ENCODE data around the gene ZNF341. TPM values are rescaled to one million over a fixed set of nuclear protein-coding genes. Genes with fewer than 3 reads are reported as not detected.

ZNF341 gene
- polyA plus RNA-seq, 1 donor = 3.3 TPM

DNA sequence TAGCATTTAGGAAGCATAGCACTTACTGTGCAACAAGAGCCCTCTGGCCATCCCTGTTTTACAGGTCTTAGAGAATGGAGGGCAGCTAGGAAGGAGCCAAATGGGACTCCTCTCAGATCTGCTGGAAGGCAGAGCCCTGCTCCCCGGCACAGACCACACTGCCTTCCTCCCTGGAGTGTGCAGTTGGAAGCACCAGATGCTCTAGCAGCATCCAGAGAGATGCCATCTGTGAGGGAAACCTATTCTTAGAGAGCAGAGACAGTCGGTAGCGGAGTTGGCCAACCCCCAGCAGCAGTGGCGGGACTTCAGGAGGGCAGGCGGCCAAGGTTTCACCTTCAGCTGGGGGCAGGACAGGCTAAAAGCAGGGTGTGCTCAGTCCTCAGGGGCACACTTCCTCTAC, 28.9 kb upstream of the ZNF341 start:
- Histone ChIP-seq H3K27me3 (ENCODE audit: control insufficient read depth, insufficient read depth, low read length) (no peaks in the 10 kb centered on the region), H3K36me3 (ENCODE audit: control insufficient read depth, insufficient read depth, low read length) (peaks cover 16% of the 10 kb centered on the region), H3K4me3 (ENCODE audit: low read length) (no peak overlapping the region), H3K4me1 (ENCODE audit: control insufficient read depth, insufficient read depth, low read length) (no peaks in the 10 kb centered on the region), H3K9me3 (ENCODE audit: control insufficient read depth, low read depth, low read length) (peaks cover 23% of the 10 kb centered on the region), H3K27ac (ENCODE audit: low read length) (no peak overlapping the region)
- DNase-seq = no peak
- WGBS (ENCODE audit: insufficient coverage, low lambda C conversion rate) = no CpG with 5 or more reads among the region's 5 CpGs

DNA sequence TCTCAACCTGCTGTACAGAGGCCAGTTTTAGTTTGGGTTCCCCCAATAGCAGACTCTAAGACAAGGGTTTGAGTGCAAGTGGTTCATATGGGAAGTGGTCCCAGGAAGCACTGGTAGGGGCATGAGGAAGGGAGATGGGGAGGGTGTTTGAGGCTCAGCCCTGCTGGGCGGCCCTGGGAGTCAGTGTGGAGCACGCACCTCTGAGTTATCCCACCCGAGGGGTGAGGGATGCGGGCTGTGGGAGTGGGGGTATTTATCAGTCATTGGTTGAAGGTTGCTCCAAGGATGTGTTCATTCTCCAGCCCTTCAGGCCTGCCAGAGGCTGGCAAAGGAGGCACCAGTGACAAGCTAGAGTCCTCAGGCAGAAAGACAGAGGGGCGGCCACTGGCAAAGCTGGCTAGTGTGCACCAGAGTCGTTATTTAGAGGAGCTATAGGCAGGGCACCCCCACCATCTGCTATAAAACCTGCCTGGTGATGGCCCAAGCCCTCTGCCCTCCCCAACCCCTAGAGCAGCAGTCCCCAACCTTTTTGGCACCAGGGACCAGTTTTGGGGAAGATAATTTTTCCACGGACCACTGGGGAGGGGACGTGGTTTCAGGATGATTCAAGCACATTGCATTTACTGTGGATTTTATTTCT, 28.2 kb upstream of the ZNF341 start:
- no CpG with 5 or more reads among the region's 8 CpGs for WGBS (ENCODE audit: insufficient coverage, low lambda C conversion rate)
- peaks cover 17% of the 10 kb centered on the region for H3K9me3 ChIP-seq (ENCODE audit: control insufficient read depth, low read depth, low read length)

DNA sequence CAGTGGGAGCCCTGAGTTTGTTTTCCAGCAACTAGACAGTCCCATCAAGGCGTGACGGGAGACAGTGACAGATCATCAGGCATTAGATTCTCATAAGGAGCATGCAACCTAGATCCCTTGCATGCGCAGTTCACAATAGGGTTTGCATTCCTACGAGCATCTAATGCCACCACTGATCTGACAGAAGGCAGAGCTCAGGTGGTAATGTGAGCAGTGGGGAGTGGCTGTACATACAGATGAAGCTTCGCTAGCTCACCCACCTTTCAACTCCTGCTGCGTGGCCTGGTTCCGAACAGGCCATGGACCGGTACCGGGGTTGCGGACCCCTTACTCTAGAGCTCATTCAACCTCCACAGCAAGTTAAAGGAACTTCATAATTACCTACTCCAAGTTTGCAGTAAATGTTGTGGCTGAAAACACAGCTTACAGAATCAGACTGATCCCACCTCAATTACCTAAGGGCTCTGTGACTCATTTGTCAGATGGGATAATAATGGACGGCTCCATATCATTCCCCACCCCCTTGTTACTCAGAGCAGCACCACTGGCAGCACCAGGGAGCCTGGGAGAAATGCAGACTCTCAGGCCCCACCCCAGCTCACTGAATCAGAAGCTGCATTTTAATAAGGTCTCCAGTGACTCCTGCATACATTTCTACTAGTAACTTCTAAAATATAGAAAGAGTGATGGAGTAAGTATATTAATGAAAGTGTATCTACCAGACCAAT, 27.4 kb upstream of the ZNF341 start:
- no peak for DNase-seq
- Histone ChIP-seq H3K4me1 (ENCODE audit: control insufficient read depth, insufficient read depth, low read length) (no peaks in the 10 kb centered on the region), H3K9me3 (ENCODE audit: control insufficient read depth, low read depth, low read length) (peaks cover 12% of the 10 kb centered on the region), H3K27ac (ENCODE audit: low read length) (no peak overlapping the region), H3K36me3 (ENCODE audit: control insufficient read depth, insufficient read depth, low read length) (peaks cover 16% of the 10 kb centered on the region), H3K4me3 (ENCODE audit: low read length) (no peak overlapping the region), H3K27me3 (ENCODE audit: control insufficient read depth, insufficient read depth, low read length) (no peaks in the 10 kb centered on the region)
- no CpG with 5 or more reads among the region's 11 CpGs for WGBS (ENCODE audit: insufficient coverage, low lambda C conversion rate)

More for the DNA sequence above, 28.2 kb upstream of the ZNF341 start:
- H3K27ac ChIP-seq (ENCODE audit: low read length) = no peak overlapping the region
- no peak overlapping the region for H3K4me3 ChIP-seq (ENCODE audit: low read length)
- no peaks in the 10 kb centered on the region for H3K4me1 ChIP-seq (ENCODE audit: control insufficient read depth, insufficient read depth, low read length)
- no peaks in the 10 kb centered on the region for H3K27me3 ChIP-seq (ENCODE audit: control insufficient read depth, insufficient read depth, low read length)
- peaks cover 16% of the 10 kb centered on the region for H3K36me3 ChIP-seq (ENCODE audit: control insufficient read depth, insufficient read depth, low read length)
- DNase-seq = no peak

DNA sequence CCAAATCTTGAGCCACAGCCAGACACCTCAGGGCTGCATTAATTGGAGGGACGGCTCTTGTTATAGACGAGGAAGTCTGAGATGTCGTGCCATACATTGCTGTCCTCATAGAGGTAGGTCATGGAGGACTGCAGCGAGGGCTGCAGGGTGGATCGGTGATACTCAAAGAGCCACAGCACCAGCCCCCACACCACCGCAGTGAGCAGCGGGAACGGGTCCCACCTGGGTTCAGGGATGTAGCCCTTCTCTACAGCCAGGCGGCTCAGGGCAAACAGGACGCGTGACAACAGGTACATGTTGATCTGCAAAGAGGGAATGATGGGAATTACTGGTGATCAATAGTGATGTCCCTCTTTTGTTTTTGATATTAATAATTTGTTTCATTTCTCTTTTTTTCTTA, 24.1 kb upstream of the ZNF341 start:
- Histone ChIP-seq H3K4me1 (ENCODE audit: control insufficient read depth, insufficient read depth, low read length) (no peaks in the 10 kb centered on the region), H3K27me3 (ENCODE audit: control insufficient read depth, insufficient read depth, low read length) (no peaks in the 10 kb centered on the region), H3K9me3 (ENCODE audit: control insufficient read depth, low read depth, low read length) (no peaks in the 10 kb centered on the region), H3K4me3 (ENCODE audit: low read length) (no peak overlapping the region), H3K27ac (ENCODE audit: low read length) (no peak overlapping the region), H3K36me3 (ENCODE audit: control insufficient read depth, insufficient read depth, low read length) (peaks cover 26% of the 10 kb centered on the region)
- DNase-seq = no peak
- WGBS (ENCODE audit: insufficient coverage, low lambda C conversion rate) = no CpG with 5 or more reads among the region's 11 CpGs

DNA sequence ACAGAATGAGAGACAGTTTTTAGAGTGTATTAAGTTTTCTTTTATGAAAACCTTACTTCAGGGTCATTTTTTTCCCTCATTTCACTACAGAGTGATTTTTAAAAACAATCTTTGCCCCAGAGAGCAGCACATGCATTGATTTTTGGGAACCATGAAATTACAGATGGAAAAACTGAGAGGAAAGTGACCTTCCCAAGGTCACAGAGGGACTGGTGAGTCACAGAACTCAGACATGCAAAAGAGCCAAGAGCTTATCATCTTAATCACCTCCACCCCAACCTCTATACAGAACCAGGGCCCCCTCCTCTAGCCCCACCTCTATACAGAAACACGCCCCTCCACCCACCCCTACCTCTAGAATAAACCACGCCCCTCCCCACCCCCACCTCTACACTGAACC, 22.4 kb upstream of the ZNF341 start:
- Histone ChIP-seq H3K36me3 (ENCODE audit: control insufficient read depth, insufficient read depth, low read length) (peaks cover 36% of the 10 kb centered on the region), H3K27ac (ENCODE audit: low read length) (no peak overlapping the region), H3K4me1 (ENCODE audit: control insufficient read depth, insufficient read depth, low read length) (no peaks in the 10 kb centered on the region), H3K9me3 (ENCODE audit: control insufficient read depth, low read depth, low read length) (no peaks in the 10 kb centered on the region), H3K27me3 (ENCODE audit: control insufficient read depth, insufficient read depth, low read length) (no peaks in the 10 kb centered on the region), H3K4me3 (ENCODE audit: low read length) (no peak overlapping the region)
- WGBS (ENCODE audit: insufficient coverage, low lambda C conversion rate) = no CpG with 5 or more reads among the region's 2 CpGs
- DNase-seq = no peak

DNA sequence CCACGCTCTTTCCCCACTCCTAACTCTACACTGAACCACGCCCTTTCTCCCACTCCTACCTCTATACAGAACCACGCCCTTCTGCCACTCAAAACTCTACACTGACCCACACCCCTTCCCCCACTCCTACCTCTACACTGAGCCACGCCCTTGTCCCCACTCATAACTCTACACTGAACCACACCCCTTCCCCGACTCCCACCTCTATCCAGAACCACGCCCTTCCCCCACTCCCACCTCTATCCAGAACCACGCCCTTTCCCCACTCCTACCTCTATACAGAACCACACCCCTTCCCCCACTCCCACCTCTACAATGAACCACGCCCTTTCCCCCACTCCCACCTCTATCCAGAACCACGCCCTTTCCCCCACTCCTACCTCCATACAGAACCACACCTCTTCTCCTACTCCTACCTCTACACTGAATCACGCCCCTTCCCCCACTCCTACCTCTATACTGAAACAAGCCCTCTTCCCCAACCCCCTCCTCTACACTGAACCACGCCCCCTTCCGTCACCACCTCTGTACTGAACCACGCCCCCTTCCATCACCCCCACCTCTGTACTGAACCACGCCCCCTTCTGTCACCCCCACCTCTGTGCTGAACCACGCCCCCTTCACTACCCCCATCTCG, 21.8 kb upstream of the ZNF341 start:
- 100% methylated on average over 2 of the region's 16 CpGs for WGBS (ENCODE audit: insufficient coverage, low lambda C conversion rate)
- Histone ChIP-seq H3K27me3 (ENCODE audit: control insufficient read depth, insufficient read depth, low read length) (no peaks in the 10 kb centered on the region), H3K4me1 (ENCODE audit: control insufficient read depth, insufficient read depth, low read length) (no peaks in the 10 kb centered on the region), H3K9me3 (ENCODE audit: control insufficient read depth, low read depth, low read length) (no peaks in the 10 kb centered on the region), H3K4me3 (ENCODE audit: low read length) (no peak overlapping the region), H3K27ac (ENCODE audit: low read length) (no peak overlapping the region), H3K36me3 (ENCODE audit: control insufficient read depth, insufficient read depth, low read length) (peaks cover 42% of the 10 kb centered on the region)
- no peak for DNase-seq

DNA sequence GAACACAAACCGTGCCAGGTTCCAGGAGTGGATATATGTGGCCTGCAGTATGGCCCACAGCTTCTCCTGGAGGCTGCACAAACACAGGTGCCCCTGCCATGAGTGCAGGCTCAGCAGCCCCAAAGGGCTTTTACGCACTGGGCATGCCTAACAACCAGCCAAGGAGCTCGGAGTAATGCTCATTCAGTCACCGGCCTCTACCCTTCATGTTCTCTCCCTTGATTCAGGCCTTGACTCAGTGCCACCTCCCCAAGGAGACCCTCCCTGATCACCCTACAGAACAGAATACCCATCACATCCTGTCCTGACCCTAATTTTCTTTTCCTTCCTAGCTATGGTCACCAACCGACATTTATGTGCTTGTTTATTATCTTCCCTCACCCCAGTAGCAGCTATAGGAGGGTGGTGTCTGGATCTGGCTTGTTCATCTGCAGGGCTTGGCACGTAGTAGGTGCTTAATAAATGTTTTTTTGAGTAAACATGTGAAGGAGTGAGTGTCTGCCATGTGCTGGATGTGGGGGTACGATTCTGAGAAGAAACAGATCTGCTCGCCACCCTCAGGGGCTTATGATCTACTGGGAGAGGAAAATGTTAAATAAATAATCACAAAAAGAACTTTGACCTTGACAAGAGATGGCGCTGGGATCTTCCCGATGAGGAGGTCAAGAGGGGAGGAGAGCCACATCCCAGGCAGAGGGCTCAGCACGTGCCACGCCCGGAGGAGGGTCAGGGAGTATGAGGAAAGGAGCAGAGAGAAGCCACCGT, 20.9 kb upstream of the ZNF341 start:
- no peak overlapping the region for H3K4me3 ChIP-seq (ENCODE audit: low read length)
- no peaks in the 10 kb centered on the region for H3K27me3 ChIP-seq (ENCODE audit: control insufficient read depth, insufficient read depth, low read length)
- 61% methylated on average over 2 of the region's 14 CpGs for WGBS (ENCODE audit: insufficient coverage, low lambda C conversion rate)
- no peaks in the 10 kb centered on the region for H3K4me1 ChIP-seq (ENCODE audit: control insufficient read depth, insufficient read depth, low read length)
- no peak overlapping the region for H3K27ac ChIP-seq (ENCODE audit: low read length)
- H3K9me3 ChIP-seq (ENCODE audit: control insufficient read depth, low read depth, low read length) = no peaks in the 10 kb centered on the region
- DNase-seq = no peak
- peaks cover 42% of the 10 kb centered on the region for H3K36me3 ChIP-seq (ENCODE audit: control insufficient read depth, insufficient read depth, low read length)

DNA sequence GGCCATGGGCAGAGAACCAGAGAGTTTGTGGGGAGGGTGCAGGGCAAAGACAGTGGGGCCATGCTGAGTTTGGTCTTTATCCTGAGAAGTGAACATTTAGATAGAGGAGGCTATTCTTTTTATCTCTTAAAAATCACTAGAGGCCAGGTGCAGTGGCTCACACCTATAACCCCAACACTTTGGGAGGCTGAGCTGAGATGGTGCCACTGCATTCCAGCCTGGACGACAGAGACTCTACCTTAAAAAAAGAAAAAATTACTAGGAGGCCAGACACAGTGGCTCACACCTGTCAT, 20.4 kb upstream of the ZNF341 start:
- no peak for DNase-seq
- Histone ChIP-seq H3K4me3 (ENCODE audit: low read length) (no peak overlapping the region), H3K27ac (ENCODE audit: low read length) (no peak overlapping the region), H3K27me3 (ENCODE audit: control insufficient read depth, insufficient read depth, low read length) (no peaks in the 10 kb centered on the region), H3K4me1 (ENCODE audit: control insufficient read depth, insufficient read depth, low read length) (no peaks in the 10 kb centered on the region), H3K9me3 (ENCODE audit: control insufficient read depth, low read depth, low read length) (no peaks in the 10 kb centered on the region), H3K36me3 (ENCODE audit: control insufficient read depth, insufficient read depth, low read length) (peaks cover 38% of the 10 kb centered on the region)
- no CpG with 5 or more reads among the region's 1 CpG for WGBS (ENCODE audit: insufficient coverage, low lambda C conversion rate)

DNA sequence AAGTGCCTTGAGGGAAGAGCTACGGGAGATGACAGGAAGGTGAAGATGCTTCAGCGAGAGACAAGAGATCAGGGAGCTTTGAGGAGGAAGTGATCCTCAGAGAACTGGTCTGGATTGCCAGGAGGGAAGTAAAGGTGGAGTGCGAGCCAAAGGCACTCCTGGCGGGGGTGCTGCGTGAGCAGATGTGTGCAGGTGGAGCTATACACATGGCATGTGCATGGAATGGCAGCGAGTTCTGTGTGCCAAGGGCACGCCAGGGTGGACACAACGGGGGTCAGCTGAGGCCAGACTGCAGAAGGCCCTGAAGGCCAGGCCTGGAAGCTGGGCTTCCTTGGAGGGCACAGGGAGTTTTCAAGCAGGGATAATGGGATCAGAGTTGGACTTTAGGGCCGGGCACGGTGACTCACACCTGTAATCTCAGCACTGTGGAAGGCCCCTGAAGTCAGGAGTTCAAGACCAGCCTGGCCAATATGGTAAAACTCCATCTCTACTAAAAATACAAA, 17.9 kb upstream of the ZNF341 start:
- WGBS (ENCODE audit: insufficient coverage, low lambda C conversion rate) = no CpG with 5 or more reads among the region's 10 CpGs

DNA sequence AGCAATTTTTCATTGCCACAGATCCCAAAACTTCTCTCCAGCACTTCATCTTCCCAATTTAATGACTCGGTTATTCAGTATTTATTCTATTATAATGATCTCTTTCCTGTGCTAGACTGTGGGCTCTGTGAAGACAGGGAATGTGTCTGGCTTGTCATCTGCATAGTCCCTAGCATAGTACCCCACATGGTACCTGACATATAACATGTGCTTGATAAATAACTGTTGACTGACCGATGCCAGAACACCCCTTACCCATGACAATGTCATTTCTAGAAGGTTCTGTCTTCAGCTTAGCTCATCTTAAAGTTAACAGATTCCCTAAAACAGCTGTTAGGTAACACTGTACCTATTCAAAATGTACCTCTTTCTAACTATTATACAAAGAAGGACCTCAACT, 15.3 kb upstream of the ZNF341 start:
- DNase-seq = no peak
- peaks cover 19% of the 10 kb centered on the region for H3K36me3 ChIP-seq (ENCODE audit: control insufficient read depth, insufficient read depth, low read length)
- H3K27me3 ChIP-seq (ENCODE audit: control insufficient read depth, insufficient read depth, low read length) = no peaks in the 10 kb centered on the region
- no peaks in the 10 kb centered on the region for H3K9me3 ChIP-seq (ENCODE audit: control insufficient read depth, low read depth, low read length)
- no peak overlapping the region for H3K4me3 ChIP-seq (ENCODE audit: low read length)
- whole genome bisulfite sequencing (ENCODE audit: insufficient coverage, low lambda C conversion rate) = 100% methylated on average over 1 of the region's 2 CpGs
- peaks cover 8% of the 10 kb centered on the region for H3K4me1 ChIP-seq (ENCODE audit: control insufficient read depth, insufficient read depth, low read length)
- H3K27ac ChIP-seq (ENCODE audit: low read length) = no peak overlapping the region

More for the DNA sequence above, 17.9 kb upstream of the ZNF341 start:
- Histone ChIP-seq H3K9me3 (ENCODE audit: control insufficient read depth, low read depth, low read length) (no peaks in the 10 kb centered on the region), H3K36me3 (ENCODE audit: control insufficient read depth, insufficient read depth, low read length) (peaks cover 25% of the 10 kb centered on the region), H3K4me3 (ENCODE audit: low read length) (no peak overlapping the region), H3K27me3 (ENCODE audit: control insufficient read depth, insufficient read depth, low read length) (no peaks in the 10 kb centered on the region), H3K27ac (ENCODE audit: low read length) (no peak overlapping the region), H3K4me1 (ENCODE audit: control insufficient read depth, insufficient read depth, low read length) (no peaks in the 10 kb centered on the region)
- DNase-seq = no peak
